ENCODE results near the gene SETD3. TPM values are rescaled to one million over a fixed set of nuclear protein-coding genes. Genes with fewer than 3 reads are reported as not detected.

SETD3 gene
- total and polyA plus RNA-seq, 8 donors, result 24.1 to 119 (median 41.2) TPM

DNA sequence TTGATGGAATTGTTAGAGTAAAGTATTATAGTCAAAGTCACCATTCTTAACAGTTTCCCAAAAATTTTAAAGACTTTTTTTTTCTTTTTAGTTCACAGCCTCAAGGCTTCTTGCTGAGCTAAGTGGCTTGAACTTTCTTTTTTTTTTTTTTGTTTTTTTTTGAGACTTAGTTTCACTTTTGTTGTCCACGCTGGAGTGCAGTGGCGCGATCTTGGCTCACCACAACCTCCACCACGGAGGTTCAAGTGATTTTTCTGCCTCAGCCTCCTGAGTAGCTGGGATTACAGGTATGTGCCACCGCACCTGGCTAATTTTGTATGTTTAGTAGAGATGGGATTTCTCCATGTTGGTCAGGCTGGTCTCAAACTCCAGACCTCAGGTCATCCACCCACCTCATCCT is 92.8 kb downstream of the SETD3 start:
- no peaks in the 10 kb centered on the region for H3K36me3 ChIP-seq
- H3K27ac ChIP-seq, result no peak overlapping the region
- H3K9me3 ChIP-seq, result no peaks in the 10 kb centered on the region
- no peak for DNase-seq
- peaks cover 0 to 12% (median 8%) of the 10 kb centered on the region in 4 donors for H3K4me1 ChIP-seq
- peaks cover 8 to 43% (median 17%) of the 10 kb centered on the region in 3 donors for H3K27me3 ChIP-seq
- 41 to 59% (median 53%) methylated on average over 5 of the region's 5 CpGs for WGBS, 5 donors
- TF ChIP-seq EP300 (IDR thresholded peaks at IDR 0.05) (no peak), CTCF (IDR thresholded peaks at IDR 0.05) (no peak), POLR2A (IDR thresholded peaks at IDR 0.05) (no peak), POLR2AphosphoS5 (IDR thresholded peaks at IDR 0.05) (no peak)
- no peak overlapping the region for H3K4me3 ChIP-seq
- intact Hi-C loops (cut with DNase I; ENCODE audit: low total_unique reads), result no loop called here

DNA sequence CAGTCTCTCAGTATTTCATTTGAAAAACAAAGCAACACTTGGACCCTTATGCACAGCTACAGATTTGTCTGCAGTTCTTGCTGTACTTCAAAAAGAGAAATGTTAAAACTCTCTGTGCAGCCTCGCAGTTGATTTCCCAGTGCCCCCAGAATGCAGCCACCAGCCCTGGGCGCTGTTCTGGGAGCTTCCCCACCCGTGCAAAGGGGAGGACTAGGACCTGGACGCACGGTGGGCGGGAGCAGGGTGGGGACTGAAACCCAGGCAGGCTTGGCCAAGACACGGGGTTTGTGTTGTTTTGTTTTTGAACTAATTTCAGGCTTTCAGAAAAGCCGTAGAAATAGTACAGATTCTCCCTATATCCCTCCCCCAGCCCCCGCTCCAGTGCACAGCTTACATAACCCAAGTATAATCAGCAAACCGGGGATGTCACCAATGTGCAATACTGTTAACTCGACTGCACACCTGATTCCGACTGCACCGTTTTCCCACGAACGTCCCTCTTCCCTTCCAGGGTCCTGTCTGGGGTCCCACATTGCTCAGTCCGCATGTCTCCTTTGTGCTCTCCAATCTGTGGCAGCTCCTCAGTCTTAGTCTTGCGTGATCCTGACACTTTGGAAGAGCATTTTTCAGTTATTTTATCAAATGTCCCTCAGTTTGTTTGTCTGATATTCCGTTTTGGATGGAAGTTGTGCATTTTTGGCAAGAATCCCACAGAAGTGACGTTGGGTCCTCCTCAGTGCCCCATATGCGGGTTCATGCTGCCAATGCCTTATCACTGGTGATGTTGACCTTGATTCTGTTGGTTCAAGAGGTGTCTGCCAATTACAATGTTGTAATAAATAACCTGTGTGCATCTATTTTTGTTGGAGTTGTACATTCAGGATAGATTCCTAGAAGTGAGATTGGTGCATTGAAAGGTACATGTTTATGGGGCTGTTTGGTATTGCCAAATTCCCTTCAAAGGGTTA is 95.9 kb downstream of the SETD3 start:
- H3K9me3 ChIP-seq, result no peaks in the 10 kb centered on the region
- H3K36me3 ChIP-seq, result no peaks in the 10 kb centered on the region
- intact Hi-C loops (cut with DNase I; ENCODE audit: low total_unique reads), result no loop called here
- no peak for DNase-seq
- TF ChIP-seq POLR2AphosphoS5 (IDR thresholded peaks at IDR 0.05), result no peak
- TF ChIP-seq EP300 (IDR thresholded peaks at IDR 0.05), result no peak
- TF ChIP-seq POLR2A (IDR thresholded peaks at IDR 0.05), result no peak
- TF ChIP-seq CTCF (IDR thresholded peaks at IDR 0.05), result no peak
- H3K27ac ChIP-seq, result no peak overlapping the region
- peaks cover 8 to 69% (median 17%) of the 10 kb centered on the region in 3 donors for H3K27me3 ChIP-seq
- 59 to 66% (median 63%) methylated on average over 20 of the region's 20 CpGs for WGBS, 5 donors
- no peak overlapping the region for H3K4me3 ChIP-seq
- peaks cover 0 to 12% (median 8%) of the 10 kb centered on the region in 4 donors for H3K4me1 ChIP-seq

- DNase-seq, result no peak
- WGBS, 5 donors, result 76 to 86% (median 83%) methylated on average over 31 to 36 of the region's 36 CpGs
- H3K4me3 ChIP-seq, result no peak overlapping the region
- H3K27ac ChIP-seq, result no peak overlapping the region
- H3K27me3 ChIP-seq, result peaks cover 8 to 71% (median 17%) of the 10 kb centered on the region in 3 donors
- intact Hi-C loops (cut with DNase I; ENCODE audit: low total_unique reads), result no loop called here
- H3K4me1 ChIP-seq, result peaks cover 0 to 4% (median 0%) of the 10 kb centered on the region in 4 donors
- no peaks in the 10 kb centered on the region for H3K36me3 ChIP-seq
- no peaks in the 10 kb centered on the region for H3K9me3 ChIP-seq
- TF ChIP-seq CTCF (IDR thresholded peaks at IDR 0.05) (no peak), POLR2A (IDR thresholded peaks at IDR 0.05) (no peak), POLR2AphosphoS5 (IDR thresholded peaks at IDR 0.05) (no peak), EP300 (IDR thresholded peaks at IDR 0.05) (no peak)
Measured at GRCh38 chr14:99383472-99384449, 96.9 kb downstream of the SETD3 start.

All from stomach (tissue), 9 donors.